HUDEP-2 (cell line): ENCODE data around the gene MARK1.
A peak's percentile ranks its signal among the peaks of the same experiment; 100 is the strongest.
"Not testable (repeated sequence)": the region's sequence is repeated elsewhere in the genome, so short reads cannot be mapped to it uniquely, and the experiment has no call there.

Source experiments
- DNase-seq, 76 experiments: peaks; one replicate each; lab custom pipeline; 2025; ENCODE audit not compliant: unreplicated experiment in 76 of 76; lab: John Stamatoyannopoulos, UW

MARK1 gene

GRCh38 chr1:220605651-220606050, 77.7 kb downstream of the MARK1 start:
- not testable (repeated sequence) for DNase-seq

GRCh38 chr1:220611100-220611499, 83.2 kb downstream of the MARK1 start:
- DNase-seq, result not testable (repeated sequence)

GRCh38 chr1:220616836-220617235, 88.9 kb downstream of the MARK1 start:
- no peak for DNase-seq

GRCh38 chr1:220628431-220628830, 100.5 kb downstream of the MARK1 start:
- DNase-seq, result no peak

GRCh38 chr1:220631238-220631815, 103.4 kb downstream of the MARK1 start:
- no peak for DNase-seq

- DNase-seq, result no peak
Observed at GRCh38 chr1:220637759-220638158, 109.8 kb downstream of the MARK1 start.

- no peak for DNase-seq
Observed at GRCh38 chr1:220642285-220642684, 114.3 kb downstream of the MARK1 start.

- no peak for DNase-seq
Observed at GRCh38 chr1:220652995-220653394, 125.1 kb downstream of the MARK1 start.

GRCh38 chr1:220655509-220655908, 127.6 kb downstream of the MARK1 start:
- DNase-seq, result no peak

GRCh38 chr1:220655961-220656740, 128.2 kb downstream of the MARK1 start:
- no peak for DNase-seq

- DNase-seq, result no peak
Observed at GRCh38 chr1:220666349-220666748, 138.4 kb downstream of the MARK1 start.

GRCh38 chr1:220669005-220669404, 141.1 kb downstream of the MARK1 start:
- no peak for DNase-seq

- no peak for DNase-seq
Observed at GRCh38 chr1:220670365-220670764, 142.4 kb downstream of the MARK1 start.

GRCh38 chr1:220673921-220674320, 146.0 kb downstream of the MARK1 start:
- no peak for DNase-seq

- DNase-seq, result no peak
Observed at GRCh38 chr1:220677251-220677650, 149.3 kb downstream of the MARK1 start.

GRCh38 chr1:220680085-220680687, 152.2 kb downstream of the MARK1 start:
- DNase-seq, result peak in 13 of 76 experiments; percentile 0 to 42 (median 12)

GRCh38 chr1:220681220-220681880, 153.4 kb downstream of the MARK1 start:
- DNase-seq, result no peak

GRCh38 chr1:220682901-220683576, 155.1 kb downstream of the MARK1 start:
- no peak for DNase-seq

- not testable (repeated sequence) for DNase-seq
Observed at GRCh38 chr1:220683716-220684115, 155.8 kb downstream of the MARK1 start.

GRCh38 chr1:220684890-220685289, 157.0 kb downstream of the MARK1 start:
- no peak for DNase-seq

GRCh38 chr1:220685879-220686278, 157.9 kb downstream of the MARK1 start:
- no peak for DNase-seq
